PC-9 (cell line): ENCODE data around the gene CXCL16. TPM values are rescaled to one million over a fixed set of nuclear protein-coding genes. Genes with fewer than 3 reads are reported as not detected.

Experiments used
- BruUV-seq: library from RNA; stranded (reverse); fragments of 400-500 nt; replicated peaks from 2 replicates; lab custom pipeline; 2021; lab: Mats Ljungman, UMichigan
- CTCF ChIA-PET: fragments of 300-600 bp; sonication (Branson Sonifier 250); formaldehyde crosslinking; loops from one replicate; lab custom pipeline; 2022; ENCODE audit warnings: antibody characterized with exemption; lab: Charles Lee
- POLR2A ChIA-PET: fragments of 300-600 bp; sonication (Branson Sonifier 250); formaldehyde crosslinking; loops from one replicate; lab custom pipeline; 2022; ENCODE audit warnings: antibody characterized with exemption; ENCODE audit not compliant: unreplicated experiment; lab: Charles Lee
- DNase-seq, 2 experiments: peaks; one replicate each; pipeline versions ENCODE4 v3.0.0 to v3.0.0-alpha.2; 2015 to 2022; ENCODE audit warnings: mixed read lengths in 1 of 2
- H2AFZ ChIP-seq: fragments of 200-600 bp; sonication (generic); 2 replicates; pipeline ENCODE4 v1.8.1; 2017; ENCODE audit warnings: antibody characterized with exemption
- H3F3A ChIP-seq: fragments of 200-600 bp; sonication (generic); 2 replicates; pipeline ENCODE4 v1.8.1; 2017; ENCODE audit warnings: antibody characterized with exemption, mild to moderate bottlenecking, low read depth; ENCODE audit not compliant: insufficient read depth
- H3K27ac ChIP-seq: fragments of 200-600 bp; sonication (generic); 2 replicates; pipeline ENCODE4 v1.6.1; 2016; ENCODE audit warnings: mixed run types
- H3K27me3 ChIP-seq: fragments of 200-600 bp; sonication (generic); 2 replicates; pipeline ENCODE4 v1.6.1; 2016; ENCODE audit warnings: low read depth, mixed run types; ENCODE audit not compliant: insufficient read depth
- H3K36me3 ChIP-seq: fragments of 200-600 bp; sonication (generic); 2 replicates; pipeline ENCODE4 v1.6.1; 2016; ENCODE audit warnings: low read depth, mixed run types
- H3K4me1 ChIP-seq: fragments of 200-600 bp; sonication (generic); replicated peaks from 2 replicates; pipeline ENCODE4 v1.6.1; 2016; ENCODE audit warnings: mixed run types; ENCODE audit not compliant: insufficient read depth
- H3K4me2 ChIP-seq: fragments of 200-600 bp; sonication (generic); 2 replicates; pipeline ENCODE4 v1.6.1; 2017; ENCODE audit warnings: mixed run types
- H3K4me3 ChIP-seq: fragments of 200-600 bp; sonication (generic); 2 replicates; pipeline ENCODE4 v1.6.1; 2016; ENCODE audit warnings: mixed run types
- H3K79me2 ChIP-seq: fragments of 200-600 bp; sonication (generic); 2 replicates; pipeline ENCODE4 v1.6.1; 2017; ENCODE audit warnings: low read depth, mixed run types
- H3K9me2 ChIP-seq: fragments of 200-600 bp; sonication (generic); 2 replicates; pipeline ENCODE4 v1.8.1; 2017; ENCODE audit warnings: mild to moderate bottlenecking; ENCODE audit not compliant: insufficient read depth
- H3K9me3 ChIP-seq: fragments of 200-600 bp; sonication (generic); 2 replicates; pipeline ENCODE4 v1.8.1; 2016; ENCODE audit warnings: low read depth; ENCODE audit not compliant: insufficient read depth
- H4K20me1 ChIP-seq: fragments of 200-600 bp; sonication (generic); 2 replicates; pipeline ENCODE4 v1.8.1; 2017; ENCODE audit not compliant: insufficient read depth
- EZH2 ChIP-seq: fragments of 200-600 bp; sonication (generic); IDR thresholded peaks from 2 replicates; pipeline ENCODE4 v1.8.0; 2017; ENCODE audit warnings: antibody characterized with exemption, low read depth
- intact Hi-C: fragments of 100-400 bp; cut with micrococcal nuclease; formaldehyde crosslinking; loops from one replicate; pipeline ENCODE4 v1.10.0; 2022; ENCODE audit not compliant: unreplicated experiment
- total RNA-seq: library from RNA; stranded (reverse); gene quantifications from 2 replicates; pipeline ENCODE4 v1.2.3, GENCODE V29; 2021
- TF ChIP-seq, protein P1 (sequence below): fragments of 200-600 bp; sonication (generic); conservative IDR thresholded peaks from 2 replicates; pipeline ENCODE4 v1.6.1; 2017; ENCODE audit warnings: mixed run types, antibody characterized with exemption, mild to moderate bottlenecking, moderate library complexity

Gene CXCL16
- total RNA-seq, 1 experiment from 2014 or later, result 52.4 TPM

GRCh38 chr17:4740025-4740351 lies 260 bp upstream of the CXCL16 start:
- H3K4me1 ChIP-seq, result peaks cover 12% of the 10 kb centered on the region; the same call in 1 of the 2 replicates
- H2AFZ ChIP-seq, result peak overlapping the region; percentile 96; the same call in 1 of the 2 replicates
- 0 out of 2 replicates have a peak, but pooled peaks cover 6% of the 10 kb centered on the region for H3K27me3 ChIP-seq
- no peak overlapping the region for H3K27ac ChIP-seq
- CTCF ChIA-PET, result no interaction called here
- H3F3A ChIP-seq, result peaks cover 8% of the 10 kb centered on the region
- no peaks in the 10 kb centered on the region for H3K36me3 ChIP-seq
- POLR2A ChIA-PET, result no interaction called here
- peak overlapping the region; percentile 95; the same call in 1 of the 2 replicates for H3K4me3 ChIP-seq
- H3K9me2 ChIP-seq, result no peaks in the 10 kb centered on the region
- peak overlapping the region; percentile 87 for H3K4me2 ChIP-seq
- no peaks in the 10 kb centered on the region for H3K79me2 ChIP-seq
- no peak for DNase-seq
- H4K20me1 ChIP-seq, result no peaks in the 10 kb centered on the region
- intact Hi-C loops, result no loop called here
- H3K9me3 ChIP-seq, result no peaks in the 10 kb centered on the region
- no TSS peak for BruUV-seq
- TF ChIP-seq, protein P1, sequence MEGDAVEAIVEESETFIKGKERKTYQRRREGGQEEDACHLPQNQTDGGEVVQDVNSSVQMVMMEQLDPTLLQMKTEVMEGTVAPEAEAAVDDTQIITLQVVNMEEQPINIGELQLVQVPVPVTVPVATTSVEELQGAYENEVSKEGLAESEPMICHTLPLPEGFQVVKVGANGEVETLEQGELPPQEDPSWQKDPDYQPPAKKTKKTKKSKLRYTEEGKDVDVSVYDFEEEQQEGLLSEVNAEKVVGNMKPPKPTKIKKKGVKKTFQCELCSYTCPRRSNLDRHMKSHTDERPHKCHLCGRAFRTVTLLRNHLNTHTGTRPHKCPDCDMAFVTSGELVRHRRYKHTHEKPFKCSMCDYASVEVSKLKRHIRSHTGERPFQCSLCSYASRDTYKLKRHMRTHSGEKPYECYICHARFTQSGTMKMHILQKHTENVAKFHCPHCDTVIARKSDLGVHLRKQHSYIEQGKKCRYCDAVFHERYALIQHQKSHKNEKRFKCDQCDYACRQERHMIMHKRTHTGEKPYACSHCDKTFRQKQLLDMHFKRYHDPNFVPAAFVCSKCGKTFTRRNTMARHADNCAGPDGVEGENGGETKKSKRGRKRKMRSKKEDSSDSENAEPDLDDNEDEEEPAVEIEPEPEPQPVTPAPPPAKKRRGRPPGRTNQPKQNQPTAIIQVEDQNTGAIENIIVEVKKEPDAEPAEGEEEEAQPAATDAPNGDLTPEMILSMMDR, result no peak
- no peak for TF ChIP-seq EZH2

GRCh38 chr17:4738136-4739121 lies 1.3 kb downstream of the CXCL16 start:
- CTCF ChIA-PET, result interaction anchor here (0.6 to 1.4 kb wide), 4 partner anchors 8 to 52 kb away, joined by 3 to 13 read pairs (median 6); partner anchors contain the start of gene ARRB2
- 0 out of 2 replicates have a peak, but pooled peaks cover 6% of the 10 kb centered on the region for H3K27me3 ChIP-seq
- DNase-seq, result peak; percentile 74 to 85
- no peaks in the 10 kb centered on the region for H4K20me1 ChIP-seq
- POLR2A ChIA-PET, result interaction anchor here (0.5 to 0.9 kb wide), 7 partner anchors 15 to 256 kb away, joined by 4 to 10 read pairs (median 7); partner anchors contain the start of genes PLD2 and SPAG7
- no peaks in the 10 kb centered on the region for H3K9me2 ChIP-seq
- H3K4me1 ChIP-seq, result peaks cover 12% of the 10 kb centered on the region; the same call in 1 of the 2 replicates
- H3K4me3 ChIP-seq, result peak overlapping the region; percentile 95
- intact Hi-C loops, result loop anchor here (2.0 kb wide), 1 partner anchor 28 kb away; the partner anchor contains the start of gene ARRB2
- H3K36me3 ChIP-seq, result no peaks in the 10 kb centered on the region
- peaks cover 8% of the 10 kb centered on the region for H3F3A ChIP-seq
- TF ChIP-seq, protein P1, result 0 out of 2 replicates have a peak, but pooled peaks have one; percentile 7
- TF ChIP-seq EZH2, result no peak
- H2AFZ ChIP-seq, result peak overlapping the region; percentile 96
- H3K27ac ChIP-seq, result peak overlapping the region; percentile 75
- TSS peak; percentile 48 for BruUV-seq
- H3K4me2 ChIP-seq, result peak overlapping the region; percentile 87
- no peaks in the 10 kb centered on the region for H3K79me2 ChIP-seq
- no peaks in the 10 kb centered on the region for H3K9me3 ChIP-seq

- no TSS peak for BruUV-seq
- no peaks in the 10 kb centered on the region for H3K36me3 ChIP-seq
- H3K9me3 ChIP-seq, result no peaks in the 10 kb centered on the region
- no peak overlapping the region for H3K27ac ChIP-seq
- TF ChIP-seq, protein P1, result no peak
- no peak for TF ChIP-seq EZH2
- CTCF ChIA-PET, result interaction anchor here (0.6 kb wide), 1 partner anchor 14 kb away, joined by 4 read pairs; no protein-coding TSS in a partner anchor
- H3K4me1 ChIP-seq, result peaks cover 17% of the 10 kb centered on the region; the same call in 1 of the 2 replicates
- H3F3A ChIP-seq, result peaks cover 8% of the 10 kb centered on the region
- no peaks in the 10 kb centered on the region for H4K20me1 ChIP-seq
- H3K79me2 ChIP-seq, result no peaks in the 10 kb centered on the region
- no peak for DNase-seq
- POLR2A ChIA-PET, result no interaction called here
- intact Hi-C loops, result no loop called here
- H3K9me2 ChIP-seq, result no peaks in the 10 kb centered on the region
- H3K4me2 ChIP-seq, result no peak overlapping the region
- no peak overlapping the region for H3K4me3 ChIP-seq
- no peak overlapping the region for H2AFZ ChIP-seq
- H3K27me3 ChIP-seq, result 0 out of 2 replicates have a peak, but pooled peaks cover 5% of the 10 kb centered on the region
Observed at GRCh38 chr17:4735876-4736651, 3.7 kb downstream of the CXCL16 start.
